GM21528 (cell line): ENCODE data around the gene FAM163A.
"Not testable (repeated sequence)": the region's sequence is repeated elsewhere in the genome, so short reads cannot be mapped to it uniquely, and the experiment has no call there.

Source experiments
- ATAC-seq: cut with Tn5 transposase; IDR thresholded peaks from one replicate; pipeline ENCODE4 v1.9.1; 2021; ENCODE audit warnings: mild to moderate bottlenecking, moderate library complexity; ENCODE audit not compliant: unreplicated experiment, low FRiP score

Gene FAM163A

GRCh38 chr1:179831852-179832699 lies 89.0 kb downstream of the FAM163A start:
- no peak for ATAC-seq

GRCh38 chr1:179836686-179837445 lies 93.8 kb downstream of the FAM163A start:
- ATAC-seq: not testable (repeated sequence)

- no peak for ATAC-seq
These were observed 97.0 kb downstream of the FAM163A start for GRCh38 chr1:179840107-179840506.

- no peak for ATAC-seq
These were observed 105.1 kb downstream of the FAM163A start for GRCh38 chr1:179848233-179848632.

- no peak for ATAC-seq
These were observed 110.0 kb downstream of the FAM163A start for GRCh38 chr1:179853102-179853501.

GRCh38 chr1:179855831-179856230 lies 112.7 kb downstream of the FAM163A start:
- not testable (repeated sequence) for ATAC-seq

GRCh38 chr1:179856296-179856695 lies 113.2 kb downstream of the FAM163A start:
- ATAC-seq: no peak

- ATAC-seq: no peak
These were observed 113.9 kb downstream of the FAM163A start for GRCh38 chr1:179857009-179857408.

- no peak for ATAC-seq
These were observed 117.6 kb downstream of the FAM163A start for GRCh38 chr1:179860652-179861051.

GRCh38 chr1:179865377-179865776 lies 122.3 kb downstream of the FAM163A start:
- ATAC-seq: no peak
